ENCODE results near the gene RNF157. TPM values are rescaled to one million over a fixed set of nuclear protein-coding genes. Genes with fewer than 3 reads are reported as not detected.
A peak's percentile ranks its signal among the peaks of the same experiment; 100 is the strongest.

RNF157 gene
- total and polyA plus RNA-seq, 10 of the 15 experiments (the other 5 are each of a cell fraction or from before 2014, with no cell fraction given) = 1.4 to 15.9 (median 9.6) TPM

DNA sequence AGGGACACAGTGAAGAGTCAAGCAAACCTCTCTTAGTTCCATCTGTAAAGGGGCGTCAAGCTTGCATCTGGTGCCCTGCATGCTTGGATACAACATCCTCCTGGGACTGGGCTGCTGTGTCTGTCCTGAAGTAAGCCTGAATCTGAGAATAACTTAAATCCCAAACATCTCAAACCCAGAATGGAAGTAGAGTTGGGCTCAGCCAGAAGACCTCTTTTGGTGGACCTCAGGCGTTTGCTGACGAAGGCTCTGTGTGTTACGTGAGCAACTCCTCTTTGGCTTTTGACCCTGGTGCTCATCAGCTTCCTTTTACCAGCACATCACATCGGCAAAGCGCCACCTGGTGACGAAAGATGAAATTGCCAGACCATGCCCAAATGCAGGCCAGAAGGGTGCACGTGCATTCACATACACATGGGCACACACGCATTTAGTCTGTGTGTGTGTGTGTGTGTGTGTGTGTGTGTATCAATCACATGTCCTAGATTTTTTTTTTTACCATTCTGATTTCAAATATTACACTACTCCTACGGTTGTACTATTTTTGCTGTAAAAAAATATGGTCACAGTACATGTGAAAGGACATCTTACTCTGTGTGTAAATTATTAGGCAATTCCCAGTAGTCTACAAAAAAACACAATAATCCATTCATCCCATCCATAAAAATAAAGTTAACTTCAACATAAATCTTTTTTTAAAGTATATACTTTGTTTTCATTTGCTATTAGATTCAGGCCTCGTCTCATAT lies 58.1 kb downstream of the RNF157 start (continued):
- TF ChIP-seq BMI1 (IDR thresholded peaks at IDR 0.05; ENCODE audit: borderline replicate concordance) (no peak), ZNF274 (IDR thresholded peaks at IDR 0.05; ENCODE audit: insufficient read depth, insufficient read length) (no peak), ZBED1 (IDR thresholded peaks at IDR 0.05; ENCODE audit: borderline replicate concordance) (no peak), SMAD1 (IDR thresholded peaks at IDR 0.05; ENCODE audit: low read depth, partially characterized antibody) (no peak), SREBF1 (IDR thresholded peaks at IDR 0.05; ENCODE audit: low read length) (no peak), RFX5 (IDR thresholded peaks at IDR 0.05; ENCODE audit: low read depth, low read length) (no peak), NFYB (IDR thresholded peaks at IDR 0.05; ENCODE audit: insufficient read depth, low read depth, low read length) (no peak), MXI1 (IDR thresholded peaks at IDR 0.05; ENCODE audit: low read depth, low read length) (peak; percentile 64), ATF7 (IDR thresholded peaks at IDR 0.05; ENCODE audit: low read depth) (no peak; the same call in 1 of the 2 replicates), ZNF622 (IDR thresholded peaks at IDR 0.05) (no peak), JUND (IDR thresholded peaks at IDR 0.05; ENCODE audit: low read depth, low read length) (no peak), KDM1A (IDR thresholded peaks at IDR 0.05; ENCODE audit: borderline replicate concordance) (no peak), NFXL1 (IDR thresholded peaks at IDR 0.05; ENCODE audit: borderline replicate concordance) (no peak), POU2F2 (IDR thresholded peaks at IDR 0.05; ENCODE audit: borderline replicate concordance, low read depth, low read length) (peak; percentile 76; the same call in 1 of the 3 replicates), NRF1 (conservative IDR thresholded peaks at IDR 0.05; ENCODE audit: low read depth, low read length) (no peak), CHD4 (IDR thresholded peaks at IDR 0.05) (no peak), RUNX3 (IDR thresholded peaks at IDR 0.05; ENCODE audit: low read length) (peak; percentile 39; the same call in 1 of the 2 replicates), TARDBP (IDR thresholded peaks at IDR 0.05; ENCODE audit: borderline replicate concordance) (no peak)
- TF ChIP-seq, protein P1, sequence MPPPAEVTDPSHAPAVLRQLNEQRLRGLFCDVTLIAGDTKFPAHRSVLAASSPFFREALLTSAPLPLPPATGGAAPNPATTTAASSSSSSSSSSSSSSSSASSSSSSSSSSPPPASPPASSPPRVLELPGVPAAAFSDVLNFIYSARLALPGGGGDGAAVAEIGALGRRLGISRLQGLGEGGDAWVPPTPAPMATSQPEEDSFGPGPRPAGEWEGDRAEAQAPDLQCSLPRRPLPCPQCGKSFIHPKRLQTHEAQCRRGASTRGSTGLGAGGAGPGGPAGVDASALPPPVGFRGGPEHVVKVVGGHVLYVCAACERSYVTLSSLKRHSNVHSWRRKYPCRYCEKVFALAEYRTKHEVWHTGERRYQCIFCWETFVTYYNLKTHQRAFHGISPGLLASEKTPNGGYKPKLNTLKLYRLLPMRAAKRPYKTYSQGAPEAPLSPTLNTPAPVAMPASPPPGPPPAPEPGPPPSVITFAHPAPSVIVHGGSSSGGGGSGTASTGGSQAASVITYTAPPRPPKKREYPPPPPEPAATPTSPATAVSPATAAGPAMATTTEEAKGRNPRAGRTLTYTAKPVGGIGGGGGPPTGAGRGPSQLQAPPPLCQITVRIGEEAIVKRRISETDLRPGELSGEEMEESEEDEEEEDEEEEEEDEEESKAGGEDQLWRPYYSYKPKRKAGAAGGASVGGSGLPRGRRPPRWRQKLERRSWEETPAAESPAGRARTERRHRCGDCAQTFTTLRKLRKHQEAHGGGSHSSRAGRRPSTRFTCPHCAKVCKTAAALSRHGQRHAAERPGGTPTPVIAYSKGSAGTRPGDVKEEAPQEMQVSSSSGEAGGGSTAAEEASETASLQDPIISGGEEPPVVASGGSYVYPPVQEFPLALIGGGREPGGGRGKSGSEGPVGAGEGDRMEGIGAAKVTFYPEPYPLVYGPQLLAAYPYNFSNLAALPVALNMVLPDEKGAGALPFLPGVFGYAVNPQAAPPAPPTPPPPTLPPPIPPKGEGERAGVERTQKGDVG (CRISPR knock-in tag; IDR thresholded peaks at IDR 0.05) = no peak
- TF ChIP-seq, protein P2, sequence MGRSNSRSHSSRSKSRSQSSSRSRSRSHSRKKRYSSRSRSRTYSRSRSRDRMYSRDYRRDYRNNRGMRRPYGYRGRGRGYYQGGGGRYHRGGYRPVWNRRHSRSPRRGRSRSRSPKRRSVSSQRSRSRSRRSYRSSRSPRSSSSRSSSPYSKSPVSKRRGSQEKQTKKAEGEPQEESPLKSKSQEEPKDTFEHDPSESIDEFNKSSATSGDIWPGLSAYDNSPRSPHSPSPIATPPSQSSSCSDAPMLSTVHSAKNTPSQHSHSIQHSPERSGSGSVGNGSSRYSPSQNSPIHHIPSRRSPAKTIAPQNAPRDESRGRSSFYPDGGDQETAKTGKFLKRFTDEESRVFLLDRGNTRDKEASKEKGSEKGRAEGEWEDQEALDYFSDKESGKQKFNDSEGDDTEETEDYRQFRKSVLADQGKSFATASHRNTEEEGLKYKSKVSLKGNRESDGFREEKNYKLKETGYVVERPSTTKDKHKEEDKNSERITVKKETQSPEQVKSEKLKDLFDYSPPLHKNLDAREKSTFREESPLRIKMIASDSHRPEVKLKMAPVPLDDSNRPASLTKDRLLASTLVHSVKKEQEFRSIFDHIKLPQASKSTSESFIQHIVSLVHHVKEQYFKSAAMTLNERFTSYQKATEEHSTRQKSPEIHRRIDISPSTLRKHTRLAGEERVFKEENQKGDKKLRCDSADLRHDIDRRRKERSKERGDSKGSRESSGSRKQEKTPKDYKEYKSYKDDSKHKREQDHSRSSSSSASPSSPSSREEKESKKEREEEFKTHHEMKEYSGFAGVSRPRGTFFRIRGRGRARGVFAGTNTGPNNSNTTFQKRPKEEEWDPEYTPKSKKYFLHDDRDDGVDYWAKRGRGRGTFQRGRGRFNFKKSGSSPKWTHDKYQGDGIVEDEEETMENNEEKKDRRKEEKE (IDR thresholded peaks at IDR 0.05) = no peak
- TF ChIP-seq, protein P3, sequence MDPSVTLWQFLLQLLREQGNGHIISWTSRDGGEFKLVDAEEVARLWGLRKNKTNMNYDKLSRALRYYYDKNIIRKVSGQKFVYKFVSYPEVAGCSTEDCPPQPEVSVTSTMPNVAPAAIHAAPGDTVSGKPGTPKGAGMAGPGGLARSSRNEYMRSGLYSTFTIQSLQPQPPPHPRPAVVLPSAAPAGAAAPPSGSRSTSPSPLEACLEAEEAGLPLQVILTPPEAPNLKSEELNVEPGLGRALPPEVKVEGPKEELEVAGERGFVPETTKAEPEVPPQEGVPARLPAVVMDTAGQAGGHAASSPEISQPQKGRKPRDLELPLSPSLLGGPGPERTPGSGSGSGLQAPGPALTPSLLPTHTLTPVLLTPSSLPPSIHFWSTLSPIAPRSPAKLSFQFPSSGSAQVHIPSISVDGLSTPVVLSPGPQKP (IDR thresholded peaks at IDR 0.05; ENCODE audit: low read depth, low read length) = no peak
- TF ChIP-seq, protein P4, sequence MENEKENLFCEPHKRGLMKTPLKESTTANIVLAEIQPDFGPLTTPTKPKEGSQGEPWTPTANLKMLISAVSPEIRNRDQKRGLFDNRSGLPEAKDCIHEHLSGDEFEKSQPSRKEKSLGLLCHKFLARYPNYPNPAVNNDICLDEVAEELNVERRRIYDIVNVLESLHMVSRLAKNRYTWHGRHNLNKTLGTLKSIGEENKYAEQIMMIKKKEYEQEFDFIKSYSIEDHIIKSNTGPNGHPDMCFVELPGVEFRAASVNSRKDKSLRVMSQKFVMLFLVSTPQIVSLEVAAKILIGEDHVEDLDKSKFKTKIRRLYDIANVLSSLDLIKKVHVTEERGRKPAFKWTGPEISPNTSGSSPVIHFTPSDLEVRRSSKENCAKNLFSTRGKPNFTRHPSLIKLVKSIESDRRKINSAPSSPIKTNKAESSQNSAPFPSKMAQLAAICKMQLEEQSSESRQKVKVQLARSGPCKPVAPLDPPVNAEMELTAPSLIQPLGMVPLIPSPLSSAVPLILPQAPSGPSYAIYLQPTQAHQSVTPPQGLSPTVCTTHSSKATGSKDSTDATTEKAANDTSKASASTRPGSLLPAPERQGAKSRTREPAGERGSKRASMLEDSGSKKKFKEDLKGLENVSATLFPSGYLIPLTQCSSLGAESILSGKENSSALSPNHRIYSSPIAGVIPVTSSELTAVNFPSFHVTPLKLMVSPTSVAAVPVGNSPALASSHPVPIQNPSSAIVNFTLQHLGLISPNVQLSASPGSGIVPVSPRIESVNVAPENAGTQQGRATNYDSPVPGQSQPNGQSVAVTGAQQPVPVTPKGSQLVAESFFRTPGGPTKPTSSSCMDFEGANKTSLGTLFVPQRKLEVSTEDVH (IDR thresholded peaks at IDR 0.05; ENCODE audit: low read depth, partially characterized antibody) = no peak

Measured in GM12878 (cell line).